Endothelial cell of umbilical vein (primary cell): ENCODE data around the gene PCSK6. TPM values are rescaled to one million over a fixed set of nuclear protein-coding genes. Genes with fewer than 3 reads are reported as not detected.

Experiments used
- BruUV-seq: library from RNA; stranded (reverse); fragments of 400-500 nt; replicated peaks from 2 replicates; lab custom pipeline; 2021; lab: Mats Ljungman, UMichigan
- CTCF ChIA-PET: fragments of 300-600, 350-600 bp; sonication (Branson Sonifier 250); formaldehyde crosslinking; loops from one replicate; lab custom pipeline; 2021; ENCODE audit warnings: antibody characterized with exemption, inconsistent platforms; lab: Charles Lee
- POLR2A ChIA-PET: fragments of 300-600, 350-600 bp; sonication (Branson Sonifier 250); formaldehyde crosslinking; loops from one replicate; lab custom pipeline; 2021; ENCODE audit warnings: antibody characterized with exemption, inconsistent platforms; lab: Charles Lee
- DNase-seq: peaks from one replicate; pipeline ENCODE4 v3.0.0-alpha.2; 2011; ENCODE audit warnings: low read depth, low spot score
- FAIRE-seq: peaks from 2 replicates; lab custom pipeline; 2011; peaks lifted over from hg19 to GRCh38; lab: Jason Lieb, UNC
- H2AFZ ChIP-seq: 2 replicates; pipeline ENCODE4 v1.6.0; 2012; ENCODE audit warnings: low read depth, low read length, control low read depth, inconsistent platforms
- H3K27ac ChIP-seq: 2 replicates; pipeline ENCODE4 v1.5.1; 2011; ENCODE audit warnings: low read depth, mild to moderate bottlenecking, control low read depth, low read length, moderate library complexity; ENCODE audit not compliant: insufficient read depth
- H3K27me3 ChIP-seq, 2 experiments: 2 replicates each; pipeline versions ENCODE4 v1.6.0 to v1.6.1; 2011; ENCODE audit warnings: low read length in 2 of 2, mixed read lengths in 1 of 2; ENCODE audit not compliant: control insufficient read depth in 2 of 2, insufficient read depth in 2 of 2
- H3K36me3 ChIP-seq, 2 experiments: 2 replicates in 1 of 2; 3 replicates in 1 of 2; pipeline ENCODE4 v1.5.1; 2011; ENCODE audit warnings: low read length in 2 of 2, mild to moderate bottlenecking in 1 of 2, moderate library complexity in 1 of 2; ENCODE audit not compliant: control insufficient read depth in 2 of 2, insufficient read depth in 2 of 2; ENCODE audit errors: extremely low read depth in 1 of 2
- H3K4me1 ChIP-seq: 3 replicates; pipeline ENCODE4 v1.5.1; 2011; ENCODE audit warnings: mild to moderate bottlenecking, low read length; ENCODE audit not compliant: control insufficient read depth, insufficient read depth; ENCODE audit errors: extremely low read depth
- H3K4me2 ChIP-seq: 2 replicates; pipeline ENCODE4 v1.6.1; 2011; ENCODE audit warnings: low read length, control low read depth, mixed read lengths; ENCODE audit not compliant: insufficient read depth
- H3K4me3 ChIP-seq, 3 experiments: fragments of 200-600 bp in 1 of 3; sonication (generic), shearing (Covaris generic) in 1 of 3; replicated peaks in 1 of 3; 2 replicates each; pipeline ENCODE4 v1.5.1; 2011 to 2016; ENCODE audit warnings: control low read depth in 3 of 3, low read length in 3 of 3, mild to moderate bottlenecking in 2 of 3, inconsistent platforms in 1 of 3, low read depth in 1 of 3, moderate library complexity in 1 of 3; ENCODE audit not compliant: insufficient read depth in 1 of 3
- H3K79me2 ChIP-seq: 2 replicates; pipeline ENCODE4 v1.6.0; 2012; ENCODE audit warnings: low read length, inconsistent platforms; ENCODE audit not compliant: control insufficient read depth, insufficient read depth
- H3K9ac ChIP-seq: replicated peaks from 2 replicates; pipeline ENCODE3; 2011; ENCODE audit warnings: low read length, control low read depth; ENCODE audit not compliant: insufficient read depth; ENCODE audit errors: extremely low read depth
- H3K9me1 ChIP-seq: replicated peaks from 3 replicates; pipeline ENCODE4 v1.6.0; 2011; ENCODE audit warnings: mild to moderate bottlenecking, low read length; ENCODE audit not compliant: control insufficient read depth, insufficient read depth; ENCODE audit errors: extremely low read depth
- H3K9me3 ChIP-seq: replicated peaks from 2 replicates; pipeline ENCODE4 v1.5.1; 2012; ENCODE audit warnings: low read length, inconsistent platforms; ENCODE audit not compliant: control insufficient read depth, insufficient read depth
- H4K20me1 ChIP-seq: replicated peaks from 2 replicates; pipeline ENCODE3; 2011; ENCODE audit warnings: mild to moderate bottlenecking, low read length; ENCODE audit not compliant: control insufficient read depth, insufficient read depth; ENCODE audit errors: extremely low read depth
- EZH2 ChIP-seq: IDR thresholded peaks from 2 replicates; pipeline ENCODE4 v1.6.1; 2012; ENCODE audit warnings: borderline replicate concordance, low read depth, mild to moderate bottlenecking, moderate library complexity, low read length, inconsistent platforms; ENCODE audit not compliant: severe bottlenecking
- FOS ChIP-seq: IDR thresholded peaks from 2 replicates; pipeline ENCODE4 v1.6.1; 2011; ENCODE audit warnings: mild to moderate bottlenecking, low read length, moderate library complexity, borderline replicate concordance; ENCODE audit not compliant: insufficient read depth
- GATA2 ChIP-seq: IDR thresholded peaks from 2 replicates; pipeline ENCODE4 v1.7.0; 2011; ENCODE audit warnings: low read depth, mild to moderate bottlenecking, moderate library complexity, mixed read lengths, low read length; ENCODE audit not compliant: insufficient read length, insufficient read depth
- JUN ChIP-seq: IDR thresholded peaks from 2 replicates; pipeline ENCODE4 v1.6.1; 2011; ENCODE audit warnings: borderline replicate concordance, low read depth; ENCODE audit not compliant: insufficient read length, insufficient read depth
- MAX ChIP-seq: IDR thresholded peaks from 2 replicates; pipeline ENCODE4 v1.6.1; 2011; ENCODE audit not compliant: insufficient read depth, insufficient read length
- MYC ChIP-seq: IDR thresholded peaks from one replicate; pipeline ENCODE4 v1.6.1; 2011; ENCODE audit warnings: mild to moderate bottlenecking, low read depth, low read length
- POLR2A ChIP-seq: IDR thresholded peaks from 2 replicates; pipeline ENCODE4 v1.6.1; 2012; ENCODE audit warnings: low read depth, mild to moderate bottlenecking, control low read depth, low read length
- POLR2AphosphoS5 ChIP-seq: IDR thresholded peaks from 2 replicates; pipeline ENCODE4 v1.6.1; 2012; ENCODE audit warnings: low read depth, mild to moderate bottlenecking, control low read depth, low read length, moderate library complexity; ENCODE audit not compliant: insufficient read depth
- dilution Hi-C: fragments of 300-500 bp; cut with MboI; formaldehyde crosslinking; loops from one replicate; pipeline ENCODE4 v1.15.0; 2019; ENCODE audit warnings: low sequenced_read_pairs; ENCODE audit not compliant: extremely low pct_ligation_motif_present
- intact Hi-C: fragments of 100-400 bp; cut with micrococcal nuclease; formaldehyde crosslinking; loops from one replicate; pipeline ENCODE4 v1.10.0; 2022
- polyA plus RNA-seq, 4 experiments: library from polyadenylated mRNA; depleted of rRNA in 3 of 4; stranded (reverse) in 3 of 4; unstranded in 1 of 4; fragments of >200 nt; gene quantifications; 2 replicates each; pipeline versions ENCODE4 v1.2.1 to v1.2.3, GENCODE V29; 2011 to 2012; ENCODE audit warnings: missing spikeins in 1 of 4
- total RNA-seq: library from RNA; stranded (reverse); gene quantifications from 2 replicates; pipeline ENCODE4 v1.2.3, GENCODE V29; 2021
- TF ChIP-seq, protein P1 (sequence below), 2 donors: IDR thresholded peaks; 1 replicate in 1 of 2; 2 replicates in 1 of 2; pipeline ENCODE4 v1.5.1; 2011; ENCODE audit warnings: low read length in 2 of 2, mild to moderate bottlenecking in 2 of 2, moderate library complexity in 2 of 2, control low read depth in 1 of 2, inconsistent platforms in 1 of 2, low read depth in 1 of 2; ENCODE audit not compliant: insufficient read depth in 1 of 2; ENCODE audit errors: extremely low read depth in 1 of 2

Gene PCSK6
- total and polyA plus RNA-seq, 2 donors (not counting 3 experiments of a cell fraction or from before 2014, with no cell fraction given): 0.18 to 0.69 TPM

DNA sequence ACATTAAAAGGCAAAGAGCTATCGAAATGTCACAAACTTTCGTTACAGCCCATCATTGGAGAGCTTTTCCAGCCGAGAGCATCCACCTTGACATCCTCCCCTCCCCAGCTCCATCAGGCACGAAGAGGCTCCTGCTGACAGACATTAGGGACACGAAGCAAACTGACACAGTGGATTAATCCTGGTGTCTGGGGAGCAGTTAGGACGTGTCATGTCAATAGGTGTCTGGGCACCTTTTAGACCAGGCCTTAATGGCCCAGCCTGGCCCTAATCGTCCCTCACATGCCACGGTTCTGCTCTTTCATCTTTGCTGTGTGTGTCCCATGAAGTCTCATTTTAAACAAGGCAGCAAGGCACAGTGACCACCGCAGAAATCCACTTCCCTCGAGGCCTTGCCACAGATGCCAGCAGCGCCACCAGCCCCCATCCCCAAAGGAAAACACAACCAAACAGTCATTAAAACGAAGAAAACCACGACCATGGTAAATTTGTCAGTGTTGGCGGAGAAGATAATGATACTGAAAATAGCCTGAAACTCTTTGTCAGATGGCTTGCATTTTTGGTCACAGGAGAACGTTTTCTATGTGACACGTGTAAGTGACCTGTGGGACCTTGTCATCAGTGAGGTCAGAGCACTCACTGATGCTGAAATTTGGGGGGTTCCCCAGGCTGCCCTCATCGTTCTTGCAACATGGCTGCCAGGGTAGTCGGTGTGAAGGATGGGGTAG, 16.3 kb upstream of the PCSK6 start:
- Histone ChIP-seq H2AFZ (no peak overlapping the region), H3K36me3 (no peaks in the 10 kb centered on the region), H3K4me1 (no peaks in the 10 kb centered on the region), H3K9me3 (no peaks in the 10 kb centered on the region), H3K9ac (no peak overlapping the region), H3K27me3 (peaks cover 0 to 5% of the 10 kb centered on the region in 2 experiments), H3K4me3 (no peak overlapping the region), H3K27ac (no peak overlapping the region), H3K79me2 (no peaks in the 10 kb centered on the region), H3K9me1 (no peaks in the 10 kb centered on the region), H3K4me2 (no peak overlapping the region), H4K20me1 (no peaks in the 10 kb centered on the region)
- CTCF ChIA-PET: no interaction called here
- DNase-seq (no peak), FAIRE-seq (no peak)
- dilution Hi-C loops: no loop called here
- TF ChIP-seq, protein P1, sequence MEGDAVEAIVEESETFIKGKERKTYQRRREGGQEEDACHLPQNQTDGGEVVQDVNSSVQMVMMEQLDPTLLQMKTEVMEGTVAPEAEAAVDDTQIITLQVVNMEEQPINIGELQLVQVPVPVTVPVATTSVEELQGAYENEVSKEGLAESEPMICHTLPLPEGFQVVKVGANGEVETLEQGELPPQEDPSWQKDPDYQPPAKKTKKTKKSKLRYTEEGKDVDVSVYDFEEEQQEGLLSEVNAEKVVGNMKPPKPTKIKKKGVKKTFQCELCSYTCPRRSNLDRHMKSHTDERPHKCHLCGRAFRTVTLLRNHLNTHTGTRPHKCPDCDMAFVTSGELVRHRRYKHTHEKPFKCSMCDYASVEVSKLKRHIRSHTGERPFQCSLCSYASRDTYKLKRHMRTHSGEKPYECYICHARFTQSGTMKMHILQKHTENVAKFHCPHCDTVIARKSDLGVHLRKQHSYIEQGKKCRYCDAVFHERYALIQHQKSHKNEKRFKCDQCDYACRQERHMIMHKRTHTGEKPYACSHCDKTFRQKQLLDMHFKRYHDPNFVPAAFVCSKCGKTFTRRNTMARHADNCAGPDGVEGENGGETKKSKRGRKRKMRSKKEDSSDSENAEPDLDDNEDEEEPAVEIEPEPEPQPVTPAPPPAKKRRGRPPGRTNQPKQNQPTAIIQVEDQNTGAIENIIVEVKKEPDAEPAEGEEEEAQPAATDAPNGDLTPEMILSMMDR (IDR thresholded peaks at IDR 0.05; ENCODE audit: extremely low read depth in 1 of 2, insufficient read depth in 1 of 2, low read depth in 1 of 2, low read length in 2 of 2): no peak
- no peak for TF ChIP-seq JUN
- TF ChIP-seq POLR2AphosphoS5: no peak
- TF ChIP-seq MYC: no peak
- TF ChIP-seq EZH2: no peak
- TF ChIP-seq MAX: no peak
- no peak for TF ChIP-seq GATA2
- TF ChIP-seq POLR2A: no peak
- TF ChIP-seq FOS: no peak
- no TSS peak for BruUV-seq
- POLR2A ChIA-PET: no interaction called here
- intact Hi-C loops: no loop called here
